Stimulated activated CD8-positive, alpha-beta memory T cell treated with anti-CD3 and anti-CD28 coated beads, Interleukin-12 subunit alpha, Interleukin-12 subunit beta, amount 100 ng/mL, for 24 hours (primary cell): Measurements from ENCODE around the gene LUZP2.

Source experiments
- DNase-seq: peaks from one replicate; pipeline ENCODE4 v3.0.0-alpha.2; 2020; ENCODE audit errors: extremely low read depth

LUZP2 gene

DNA sequence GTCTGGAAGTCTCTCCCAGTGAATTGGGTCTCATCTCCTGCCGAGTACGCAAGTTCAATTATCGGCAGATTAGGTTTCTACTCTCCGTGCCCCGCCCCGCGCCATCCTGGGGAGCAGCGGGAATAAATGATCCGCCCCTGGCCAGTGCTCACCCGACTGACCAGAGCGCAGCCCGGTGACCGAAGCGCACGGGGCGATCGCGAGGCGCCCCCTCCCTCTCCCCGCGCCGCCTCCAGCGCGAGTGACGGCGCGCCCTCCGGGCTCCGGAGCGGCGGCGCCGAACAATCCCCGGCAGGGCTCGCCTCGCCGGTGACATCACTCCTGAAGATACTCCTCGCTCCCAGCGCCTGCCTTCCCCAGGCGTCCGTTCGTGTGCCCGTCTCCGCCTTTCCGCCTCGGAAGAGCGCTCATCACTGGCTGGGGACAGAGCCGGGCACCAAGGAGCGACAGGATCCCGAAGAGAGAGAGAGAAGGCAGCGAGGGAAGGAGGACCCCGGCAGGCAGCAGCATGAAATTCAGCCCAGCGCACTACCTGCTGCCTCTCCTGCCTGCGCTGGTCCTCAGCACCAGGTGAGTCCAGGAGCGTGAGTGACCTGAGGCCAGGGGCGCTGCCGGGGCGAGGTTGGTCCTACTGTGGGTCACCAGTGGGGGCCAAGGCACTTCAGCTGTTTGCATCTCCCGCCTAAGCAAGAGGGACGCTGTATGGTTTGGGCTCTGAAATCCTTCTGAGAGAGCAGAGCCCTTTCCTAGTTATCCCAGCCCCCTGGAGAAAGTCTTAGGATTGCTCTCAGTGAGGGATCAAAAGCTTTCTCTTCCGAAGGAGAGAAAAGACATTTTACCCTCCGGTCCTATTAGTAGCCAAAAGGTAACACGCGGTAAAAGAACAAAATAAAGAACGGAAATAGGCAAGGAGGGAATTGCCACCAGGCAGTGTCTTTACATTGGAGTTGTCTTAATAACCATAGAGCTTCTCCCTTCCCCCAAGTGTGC is at the start of gene LUZP2:
Gene LUZP2 (plus strand): TSS at position 318 of the 990 bp plus-strand sequence.
- DNase-seq = no peak

DNA sequence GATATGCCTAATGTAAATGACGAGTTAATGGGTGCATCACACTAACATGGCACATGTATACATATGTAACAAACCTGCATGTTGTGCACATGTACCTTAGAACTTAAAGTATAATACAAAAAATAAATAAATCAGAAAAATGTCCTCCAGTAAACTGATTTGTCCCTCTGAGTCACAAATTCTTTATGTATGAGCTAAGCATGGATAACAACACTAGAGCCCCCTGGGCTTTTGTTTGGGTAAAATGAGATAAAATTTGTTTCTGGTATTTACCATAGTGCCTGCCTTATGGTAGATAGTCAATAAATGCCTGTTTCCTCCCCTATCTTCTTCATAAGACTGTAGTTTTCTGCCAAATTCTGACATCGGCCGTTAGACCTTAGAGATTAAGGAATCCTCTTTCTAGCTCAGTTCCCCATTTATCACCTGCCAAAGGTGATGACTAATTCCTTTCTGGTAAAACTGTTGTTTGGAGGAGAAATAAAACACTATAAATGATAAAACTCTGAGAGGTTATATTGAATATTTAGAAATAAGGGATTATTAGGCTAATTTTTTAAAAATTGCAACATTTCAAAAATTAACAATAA is 43.6 kb upstream of the LUZP2 start:
- no peak for DNase-seq

DNA sequence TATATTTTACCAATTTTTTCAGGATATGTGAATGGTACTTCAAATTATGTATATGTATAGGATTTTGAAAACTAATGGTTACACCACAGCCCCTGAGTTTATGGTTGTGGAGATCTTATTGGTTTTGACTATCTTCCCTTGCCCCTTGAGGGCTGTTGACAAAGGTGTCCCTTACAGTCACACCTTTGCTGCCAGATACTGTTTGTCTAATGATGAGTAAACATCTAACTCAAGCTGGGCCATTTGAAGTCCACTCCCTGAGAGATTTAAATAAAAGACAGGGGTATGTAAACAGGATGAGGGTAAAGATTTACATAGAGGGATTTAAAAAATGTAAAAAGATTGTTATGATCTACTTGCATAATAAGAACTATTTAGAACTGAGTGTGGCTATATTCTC is 38.9 kb upstream of the LUZP2 start:
- DNase-seq = no peak

DNA sequence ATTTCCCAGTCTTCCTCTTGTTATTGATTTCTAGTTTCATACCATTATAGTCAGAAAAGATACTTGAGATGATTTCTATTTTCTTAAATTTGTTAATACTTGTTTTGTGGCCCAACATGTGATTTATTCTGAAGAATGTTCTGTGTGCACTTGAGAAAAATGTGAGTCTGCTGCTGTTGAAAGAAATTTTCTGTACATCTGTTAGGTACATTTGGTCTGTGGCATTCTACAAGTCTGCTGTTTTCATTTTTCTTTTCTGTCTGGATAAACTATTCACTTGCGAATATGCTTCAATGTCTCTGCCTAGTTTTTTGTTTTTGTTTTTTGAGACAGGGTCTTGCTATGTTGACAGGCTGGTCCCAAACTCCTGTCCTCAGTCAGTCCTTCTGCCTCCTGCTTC is 26.4 kb upstream of the LUZP2 start:
- DNase-seq = no peak

DNA sequence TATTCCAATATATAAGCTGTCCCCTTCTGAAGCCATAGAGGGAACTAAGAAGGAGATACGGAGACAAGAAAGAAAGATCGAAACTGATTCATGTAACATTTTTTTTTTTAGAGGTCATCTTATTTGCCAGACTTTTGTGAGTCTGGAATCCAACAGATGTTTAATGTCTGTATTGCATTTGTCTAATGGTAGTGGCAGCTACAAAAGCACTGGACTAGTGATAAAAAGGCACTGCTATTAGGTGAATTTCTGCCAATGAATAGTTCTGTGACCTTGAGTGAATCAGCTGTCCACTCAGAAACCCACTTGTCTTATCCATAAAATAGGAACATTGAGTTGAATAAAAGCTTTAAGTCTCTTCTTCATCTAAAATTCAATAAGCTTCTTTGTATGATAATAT is 25.8 kb upstream of the LUZP2 start:
- DNase-seq = no peak

DNA sequence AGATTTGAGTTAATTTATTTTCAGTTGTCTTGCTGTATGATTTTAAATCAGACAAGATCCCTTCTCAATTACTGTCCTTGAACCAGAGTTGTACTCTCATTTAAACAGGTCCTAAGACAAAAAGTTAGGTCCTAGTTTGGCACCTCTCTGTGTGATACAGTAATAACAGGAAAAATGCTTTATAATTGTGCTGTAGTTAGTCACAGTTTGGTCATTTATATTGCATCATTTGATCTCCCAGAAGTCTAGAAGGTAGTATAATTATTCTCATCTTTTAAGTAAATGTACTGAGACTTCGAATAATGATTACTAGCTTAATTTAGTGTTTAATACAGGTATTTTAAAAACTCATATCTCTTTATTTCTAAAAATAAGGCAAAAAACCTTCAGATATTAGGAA is 18.1 kb upstream of the LUZP2 start:
- DNase-seq = no peak

DNA sequence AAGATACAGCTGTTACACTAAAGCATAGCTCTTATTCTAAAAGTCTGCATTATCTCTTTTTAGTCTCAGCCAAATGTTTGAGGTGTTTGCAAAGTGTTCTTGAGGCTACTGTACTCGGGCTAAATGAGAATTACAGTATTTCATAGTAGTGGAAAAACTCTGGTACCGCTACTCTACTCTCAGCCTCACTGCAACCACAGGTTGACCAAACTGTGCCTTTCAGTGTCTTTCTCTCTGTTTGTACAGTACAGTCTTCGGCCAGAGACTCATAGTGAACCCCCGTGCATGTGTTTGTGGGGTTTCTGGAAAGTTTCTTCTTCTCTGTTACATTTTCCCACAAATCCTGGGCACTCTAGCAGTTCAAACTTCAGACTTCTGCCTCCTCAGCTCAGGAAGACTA is 7.4 kb upstream of the LUZP2 start:
- DNase-seq = no peak

DNA sequence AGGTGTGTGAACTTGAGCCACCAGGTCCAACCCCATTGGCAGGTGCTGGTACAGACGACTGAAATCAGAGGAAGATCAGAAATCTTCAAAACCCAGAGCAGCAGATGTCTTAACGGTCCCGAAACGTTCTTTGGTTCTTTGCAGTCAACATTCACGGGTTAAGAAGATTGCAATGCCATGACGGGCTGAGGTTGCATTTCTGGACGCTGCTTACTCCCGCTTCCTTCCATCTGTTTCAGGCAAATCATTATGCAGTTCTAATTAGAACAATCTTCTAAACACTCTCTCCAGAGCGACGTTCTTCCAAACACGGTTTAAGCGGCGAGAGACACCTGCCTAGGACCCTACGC is 492 bp upstream of the LUZP2 start:
- DNase-seq = no peak

DNA sequence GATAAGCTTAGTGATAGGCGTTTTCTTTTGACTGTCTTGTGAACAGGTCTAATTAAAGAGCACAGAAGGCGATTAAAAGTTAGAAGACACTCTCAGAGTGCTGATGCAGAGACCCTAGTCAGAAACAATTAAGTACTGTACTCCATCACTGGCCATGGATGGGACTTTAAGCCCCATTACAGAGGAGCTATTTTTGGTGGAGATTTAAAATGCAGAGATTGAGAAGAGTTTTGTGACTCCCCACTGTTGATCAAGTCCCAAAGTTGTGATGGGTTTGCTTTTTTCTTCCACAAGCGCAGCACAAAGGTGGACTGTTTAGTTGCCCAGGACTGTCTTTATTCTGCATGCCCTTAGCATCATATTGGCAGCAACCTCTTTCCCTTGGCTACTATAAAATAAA is 978 bp downstream of the LUZP2 start:
- no peak for DNase-seq

DNA sequence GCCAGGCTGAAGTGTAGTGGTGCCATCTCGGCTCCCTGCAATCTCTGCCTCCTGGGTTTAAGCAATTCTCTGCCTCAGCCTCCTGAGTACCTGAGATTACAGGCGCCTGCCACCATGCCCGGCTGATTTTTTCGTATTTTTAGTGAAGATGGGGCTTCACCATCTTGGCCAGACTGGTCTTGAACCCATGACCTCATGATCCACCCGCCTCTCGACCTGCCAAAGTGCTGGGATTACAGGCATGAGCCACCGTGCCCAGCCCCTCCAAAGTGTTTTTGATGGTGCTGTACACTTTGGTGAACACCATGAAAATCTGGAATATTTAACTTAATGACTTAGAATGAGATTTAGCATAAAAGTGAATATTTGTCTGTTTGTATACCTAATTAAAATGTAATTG is 5.6 kb downstream of the LUZP2 start:
- DNase-seq = no peak

DNA sequence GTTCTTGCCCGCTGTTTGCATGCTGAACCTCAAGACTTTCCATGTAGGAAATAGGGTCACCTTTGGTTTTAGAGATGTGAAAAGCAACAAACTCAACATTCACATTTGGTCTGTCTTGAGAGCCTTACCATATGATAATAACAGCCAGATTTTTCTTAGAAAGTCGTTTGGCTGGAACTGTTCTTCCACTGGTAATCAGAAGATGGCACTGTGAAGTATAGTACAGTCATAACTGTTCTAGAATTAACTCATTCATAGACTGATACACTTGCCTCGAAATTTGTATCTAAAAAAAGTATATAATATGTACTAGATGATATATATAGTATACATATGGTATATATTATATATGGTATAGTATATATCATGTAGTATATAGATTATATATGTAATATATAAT is 12.3 kb downstream of the LUZP2 start:
- no peak for DNase-seq

DNA sequence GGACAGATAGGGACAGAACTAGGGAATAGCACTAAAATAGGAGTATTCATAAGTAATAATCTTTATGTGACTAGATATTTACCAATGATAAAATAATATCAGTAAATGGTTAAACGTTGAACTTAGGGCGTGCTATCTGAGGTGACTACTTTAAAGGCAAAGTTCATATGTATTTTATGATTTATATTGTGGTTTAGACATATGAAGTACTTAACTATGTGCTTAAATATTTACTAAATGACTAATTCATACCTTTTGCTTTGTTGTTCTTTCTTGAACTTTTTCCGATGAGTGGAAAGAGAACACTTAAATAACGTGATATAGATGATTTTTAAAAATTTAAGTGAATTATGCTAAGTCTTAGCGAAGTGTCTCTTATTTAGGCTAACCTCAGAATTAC is 14.7 kb downstream of the LUZP2 start:
- no peak for DNase-seq

DNA sequence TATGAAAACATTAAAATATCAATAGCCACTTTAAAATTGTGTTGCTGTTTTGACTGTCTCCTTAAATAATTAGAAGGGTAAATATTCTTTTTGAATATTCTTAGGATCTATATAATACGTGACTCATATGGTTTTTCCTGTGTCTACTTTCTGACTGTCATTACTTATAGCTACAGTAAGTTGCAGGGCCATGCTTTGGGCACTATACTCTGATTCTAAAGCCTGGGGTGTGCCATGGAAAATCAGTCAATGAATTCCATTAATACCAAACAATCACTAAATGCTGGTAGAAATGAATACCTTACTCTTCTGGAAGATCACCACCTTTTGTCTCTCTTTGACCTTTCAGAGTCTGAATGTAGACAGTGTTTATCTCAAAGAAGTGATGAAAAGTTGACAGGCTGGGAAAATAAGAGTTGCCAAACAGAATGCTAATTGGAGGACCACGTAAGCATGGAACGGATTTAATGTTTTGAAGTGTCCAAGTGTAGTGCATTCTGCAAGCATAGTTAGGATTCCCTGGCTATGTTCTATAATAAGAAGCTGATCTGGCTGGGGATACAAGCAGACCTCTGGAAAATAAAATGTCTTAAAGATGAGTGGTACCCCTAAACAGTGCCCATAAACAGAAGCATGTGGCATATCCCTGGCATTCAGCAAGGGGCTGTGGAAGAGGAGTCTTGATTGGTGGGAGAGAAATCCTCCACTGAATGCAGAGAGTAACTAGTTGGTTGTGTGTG is 16.8 kb downstream of the LUZP2 start:
- DNase-seq = no peak

DNA sequence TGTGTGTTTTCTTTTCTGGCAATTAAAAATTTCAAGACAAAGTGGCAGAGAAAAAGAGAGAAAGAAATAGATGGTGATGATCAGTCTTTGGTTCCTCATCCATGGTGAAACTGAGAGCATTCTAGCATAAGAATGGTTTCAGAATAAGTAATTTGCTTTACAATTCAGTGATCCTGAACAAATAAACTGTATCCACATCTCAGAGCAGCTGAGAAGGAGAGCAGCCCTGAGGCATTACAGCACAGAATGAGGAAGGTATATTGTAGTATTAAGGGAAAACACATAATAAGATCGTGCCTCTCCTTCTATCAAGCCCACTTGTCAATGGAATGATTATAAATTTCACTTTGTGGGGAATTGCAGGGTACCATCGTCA is 17.4 kb downstream of the LUZP2 start:
- DNase-seq = no peak

DNA sequence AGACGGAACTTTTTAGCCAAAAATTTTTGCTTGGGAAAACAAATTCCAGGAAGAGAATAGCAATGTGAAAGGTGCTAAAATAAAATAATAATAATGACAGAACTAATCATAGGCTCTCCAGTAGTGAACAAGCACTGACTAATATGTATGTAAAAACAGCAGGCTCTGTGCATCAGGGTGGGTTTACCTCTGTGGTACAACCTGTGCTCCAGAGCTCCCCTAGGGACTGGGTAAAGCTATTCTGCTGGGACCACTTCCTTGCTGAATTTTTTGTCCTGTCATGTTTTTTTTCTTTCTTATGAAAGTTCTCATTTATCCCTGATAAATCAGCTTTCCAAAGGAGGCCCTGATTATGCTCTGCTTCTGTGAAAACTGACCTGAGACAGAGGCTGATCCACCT is 18.8 kb downstream of the LUZP2 start:
- DNase-seq = no peak

DNA sequence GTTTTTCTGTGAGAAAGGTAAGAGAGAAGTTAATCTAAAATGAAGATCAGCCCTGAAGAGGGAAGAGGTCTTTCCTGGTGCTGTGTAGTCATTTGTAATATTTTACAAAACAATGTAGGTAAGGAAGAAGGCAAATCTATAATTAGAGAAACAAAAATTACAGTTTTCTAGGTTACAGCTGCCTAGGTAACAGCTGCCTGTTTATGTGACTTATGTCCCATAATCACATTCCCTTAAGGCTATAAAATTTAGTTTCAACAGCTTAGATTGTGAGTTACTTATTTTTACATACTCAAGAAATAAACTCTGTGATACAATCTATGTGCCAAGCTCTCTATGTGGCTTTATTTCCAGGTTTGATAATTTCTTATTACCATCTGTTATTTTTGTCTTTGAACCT is 19.8 kb downstream of the LUZP2 start:
- no peak for DNase-seq

DNA sequence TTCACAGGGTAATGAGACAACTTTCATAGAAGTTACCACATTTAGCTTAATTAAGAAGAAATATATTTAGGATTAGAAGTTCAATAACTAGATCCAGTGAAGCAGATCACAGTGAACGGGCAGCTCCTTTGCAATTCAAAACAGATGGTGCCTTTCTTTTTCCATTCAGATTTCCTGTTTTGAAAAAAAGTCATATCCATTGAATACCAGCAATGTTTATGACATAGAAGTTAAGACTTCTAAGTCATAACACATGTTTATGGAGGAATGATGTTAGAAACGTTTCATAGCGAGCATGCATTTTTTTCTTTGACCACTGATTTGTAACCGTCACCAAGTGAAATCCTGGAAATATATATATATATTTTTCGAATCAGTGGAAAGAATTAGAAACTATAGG is 24.7 kb downstream of the LUZP2 start:
- DNase-seq = no peak

DNA sequence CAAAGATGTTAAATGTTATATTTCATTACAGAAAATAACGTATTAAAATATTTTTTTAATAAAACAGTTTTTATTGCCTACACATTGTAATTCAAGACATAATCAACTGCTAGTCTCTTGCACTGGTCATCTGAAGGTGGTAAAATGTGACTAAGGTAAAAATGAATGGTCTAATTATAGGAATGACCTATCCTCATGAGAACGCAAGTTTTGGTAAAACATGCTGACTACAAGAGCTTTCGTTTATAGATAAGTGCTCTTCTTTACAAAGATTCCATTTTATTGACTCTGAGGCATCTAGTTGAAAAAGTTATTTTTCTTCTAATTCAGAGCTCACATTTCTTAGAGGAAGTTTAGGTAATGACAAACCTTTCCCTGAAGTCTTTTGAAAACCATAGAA is 27.3 kb downstream of the LUZP2 start:
- DNase-seq = no peak

DNA sequence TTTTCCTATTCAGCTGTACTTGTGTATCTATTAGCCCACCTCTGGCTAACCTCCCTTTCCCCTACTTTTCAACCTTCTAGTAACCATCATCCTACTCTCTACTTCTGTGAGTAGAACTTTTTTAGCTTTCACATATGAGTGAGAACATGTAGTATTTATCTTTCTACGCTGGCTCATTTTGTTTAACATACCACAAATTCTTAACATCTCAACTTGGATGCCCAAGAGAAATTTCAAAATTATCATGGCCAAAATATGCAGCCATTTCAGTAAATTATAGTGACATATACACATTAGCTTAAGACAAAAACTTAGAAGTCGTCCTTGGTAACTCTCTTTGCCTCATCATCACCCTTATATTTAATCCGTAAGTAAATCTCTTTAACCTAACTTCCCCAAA is 34.7 kb downstream of the LUZP2 start:
- DNase-seq = no peak

DNA sequence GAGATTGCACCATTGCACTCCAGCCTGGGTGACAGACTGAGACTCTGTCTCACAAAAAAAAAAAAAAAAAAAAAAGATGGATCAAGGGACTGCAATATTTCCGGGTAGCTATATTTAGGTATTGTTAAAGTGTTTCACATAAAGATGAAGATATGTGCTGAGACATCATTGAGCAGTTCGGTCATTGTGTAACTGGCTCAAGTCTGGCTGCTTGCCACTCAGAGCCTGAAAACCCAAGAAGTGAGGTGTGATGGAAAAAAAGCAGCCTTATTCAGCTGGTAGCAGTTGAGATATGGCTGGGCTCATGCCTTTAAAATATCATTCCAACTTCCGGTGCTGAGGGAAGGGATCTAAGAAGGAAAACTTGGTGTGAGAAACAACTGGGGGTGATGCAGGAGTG is 46.9 kb downstream of the LUZP2 start:
- no peak for DNase-seq

DNA sequence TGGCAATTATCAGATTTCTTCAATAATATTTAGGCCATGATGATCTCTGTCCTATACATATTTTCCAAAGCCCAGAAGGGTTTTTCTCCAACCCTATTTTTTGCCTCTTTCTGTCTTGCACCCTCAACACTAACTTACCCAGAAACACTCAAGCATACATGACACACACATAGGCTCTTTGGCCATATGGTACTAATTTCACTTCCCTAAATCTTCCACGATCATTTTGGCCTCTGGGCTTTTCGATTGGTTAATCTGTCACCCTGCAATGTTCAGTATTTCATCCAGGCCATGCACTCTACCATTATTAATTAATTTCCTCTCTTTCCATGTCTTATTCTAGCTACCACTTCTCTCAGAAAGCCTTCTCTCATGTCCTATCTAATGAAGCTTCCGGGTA is 59.8 kb downstream of the LUZP2 start:
- no peak for DNase-seq

DNA sequence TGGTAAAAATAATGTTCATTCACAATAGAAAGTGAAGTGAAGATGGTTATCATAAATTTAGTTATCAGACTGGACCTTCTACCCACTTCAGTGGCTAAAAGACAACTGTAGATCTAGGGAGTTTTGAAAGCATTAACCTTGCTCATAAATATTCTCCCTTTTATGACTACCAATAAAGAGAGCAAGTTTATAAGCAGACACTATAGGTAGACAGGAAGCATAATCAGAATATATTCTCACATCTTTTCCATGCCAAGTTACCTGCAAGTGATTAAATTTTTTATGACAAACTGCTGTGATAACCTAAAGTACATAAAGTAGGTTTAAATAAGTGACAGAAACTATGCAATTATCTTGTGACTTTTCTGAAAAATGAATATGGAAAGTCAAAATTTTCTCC is 62.5 kb downstream of the LUZP2 start:
- no peak for DNase-seq

DNA sequence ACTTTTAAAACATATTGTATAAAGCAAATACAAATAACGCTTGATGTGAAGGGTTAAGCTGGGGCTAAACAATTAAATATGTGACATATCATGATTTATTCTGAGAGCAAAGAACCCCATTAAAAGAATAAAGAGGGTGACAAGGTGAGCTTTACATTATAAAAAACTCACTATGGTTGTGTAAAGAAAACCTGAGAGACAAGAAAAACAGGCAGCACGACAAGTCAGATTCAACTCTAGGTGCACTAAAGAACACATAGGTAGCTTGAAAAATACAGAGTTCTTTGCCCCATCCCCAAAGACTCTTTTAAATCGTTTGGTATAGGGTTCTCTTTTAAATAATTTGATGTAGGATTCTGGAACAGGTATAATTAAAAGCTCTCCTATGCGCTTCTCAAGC is 63.5 kb downstream of the LUZP2 start:
- no peak for DNase-seq
